Measurements from ENCODE around the gene OR11G2. TPM values are rescaled to one million over a fixed set of nuclear protein-coding genes. Genes with fewer than 3 reads are reported as not detected.

OR11G2 gene
- total RNA-seq, 2 experiments from 2014 or later, result not detected

GRCh38 chr14:20176330-20176729, 14.4 kb upstream of the OR11G2 start:
- no peak for TF ChIP-seq EZH2phosphoT487 (IDR thresholded peaks at IDR 0.05; ENCODE audit: borderline replicate concordance, low read depth, low read length)
- no peak for TF ChIP-seq CTCF (conservative IDR thresholded peaks at IDR 0.05; ENCODE audit: low read length)
- intact Hi-C loops (cut with micrococcal nuclease; ENCODE audit: unreplicated experiment), result no loop called here
- Histone ChIP-seq H3K36me3 (ENCODE audit: insufficient read depth, low read length) (no peaks in the 10 kb centered on the region), H3K4me3 (ENCODE audit: low read depth, low read length, poor library complexity, severe bottlenecking) (no peak overlapping the region), H2AFZ (ENCODE audit: low read length) (no peak overlapping the region), H3K4me2 (ENCODE audit: low read length) (no peak overlapping the region), H3K27ac (ENCODE audit: low read depth, low read length, poor library complexity, severe bottlenecking) (no peak overlapping the region), H4K20me1 (ENCODE audit: insufficient read depth, low read length) (no peaks in the 10 kb centered on the region), H3K79me2 (ENCODE audit: insufficient read depth, low read depth, low read length) (no peaks in the 10 kb centered on the region), H3K9me2 (ENCODE audit: insufficient read depth, low read length) (no peaks in the 10 kb centered on the region), H3K4me1 (ENCODE audit: insufficient read depth, low read length, poor library complexity, severe bottlenecking) (no peaks in the 10 kb centered on the region), H3K9me3 (ENCODE audit: low read length) (no peaks in the 10 kb centered on the region)
- ChIA-PET POLR2A (interaction anchor here (0.9 kb wide), 1 partner anchor 16 kb away, joined by 3 read pairs; no protein-coding TSS in a partner anchor), CTCF (ENCODE audit: unreplicated experiment) (no interaction called here)
- BruUV-seq (replicated peaks), result no TSS peak
- no peak for DNase-seq (ENCODE audit: low spot score)

DNA sequence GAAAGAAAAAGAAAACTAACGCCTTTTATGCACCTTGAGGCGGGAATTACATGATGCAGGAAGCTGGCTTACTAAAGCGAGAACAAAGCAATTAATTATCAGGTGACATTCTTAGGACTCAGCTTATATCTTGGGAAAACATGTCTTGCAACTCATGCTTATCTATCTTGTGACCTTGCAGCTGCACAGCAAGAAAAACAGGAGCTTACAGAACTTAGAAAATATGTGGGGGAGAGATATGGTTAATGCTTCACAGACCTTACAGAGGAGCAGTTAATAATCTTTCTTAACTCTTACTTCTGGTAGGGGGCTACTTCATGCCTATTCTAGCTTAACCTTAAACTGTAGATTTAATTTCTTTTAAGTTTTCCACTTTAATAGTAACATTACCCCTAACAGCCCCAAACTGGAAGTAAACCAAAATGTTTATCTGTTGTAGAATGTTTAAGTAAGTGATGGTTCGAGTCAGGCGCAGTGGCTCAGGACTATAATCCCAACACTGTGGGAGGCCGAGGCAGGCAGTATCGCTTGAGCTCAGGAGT, 13.2 kb upstream of the OR11G2 start:
- BruUV-seq (replicated peaks), result no TSS peak
- H2AFZ ChIP-seq (ENCODE audit: low read length), result no peak overlapping the region
- DNase-seq (ENCODE audit: low spot score), result no peak
- no peaks in the 10 kb centered on the region for H3K79me2 ChIP-seq (ENCODE audit: insufficient read depth, low read depth, low read length)
- H3K36me3 ChIP-seq (ENCODE audit: insufficient read depth, low read length), result no peaks in the 10 kb centered on the region
- no peaks in the 10 kb centered on the region for H3K4me1 ChIP-seq (ENCODE audit: insufficient read depth, low read length, poor library complexity, severe bottlenecking)
- H4K20me1 ChIP-seq (ENCODE audit: insufficient read depth, low read length), result no peaks in the 10 kb centered on the region
- CTCF ChIA-PET (ENCODE audit: unreplicated experiment), result no interaction called here
- intact Hi-C loops (cut with micrococcal nuclease; ENCODE audit: unreplicated experiment), result no loop called here
- no peak overlapping the region for H3K4me2 ChIP-seq (ENCODE audit: low read length)
- POLR2A ChIA-PET, result interaction anchor here (0.6 to 0.7 kb wide), 4 partner anchors 9 to 34 kb away, joined by 3 to 5 read pairs (median 4); no protein-coding TSS in a partner anchor
- H3K4me3 ChIP-seq (ENCODE audit: low read depth, low read length, poor library complexity, severe bottlenecking), result no peak overlapping the region
- H3K9me3 ChIP-seq (ENCODE audit: low read length), result no peaks in the 10 kb centered on the region
- TF ChIP-seq EZH2phosphoT487 (IDR thresholded peaks at IDR 0.05; ENCODE audit: borderline replicate concordance, low read depth, low read length) (no peak), CTCF (conservative IDR thresholded peaks at IDR 0.05; ENCODE audit: low read length) (no peak)
- no peak overlapping the region for H3K27ac ChIP-seq (ENCODE audit: low read depth, low read length, poor library complexity, severe bottlenecking)
- H3K9me2 ChIP-seq (ENCODE audit: insufficient read depth, low read length), result no peaks in the 10 kb centered on the region

DNA sequence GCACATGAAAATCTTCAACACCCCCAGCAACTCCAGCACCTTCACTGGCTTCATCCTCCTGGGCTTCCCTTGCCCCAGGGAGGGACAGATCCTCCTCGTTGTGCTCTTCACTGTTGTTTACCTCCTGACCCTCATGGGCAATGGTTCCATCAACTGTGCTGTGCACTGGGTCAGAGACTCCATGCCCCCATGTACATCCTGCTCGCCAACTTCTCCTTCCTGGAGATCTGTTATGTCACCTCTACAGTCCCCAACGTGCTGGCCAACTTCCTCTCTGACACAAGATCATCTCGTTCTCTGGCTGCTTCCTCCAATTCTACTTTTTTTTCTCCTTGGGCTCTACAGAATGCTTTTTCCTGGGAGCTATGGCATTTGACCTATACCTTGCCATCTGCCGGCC, 11.5 kb upstream of the OR11G2 start:
- no peaks in the 10 kb centered on the region for H3K4me1 ChIP-seq (ENCODE audit: insufficient read depth, low read length, poor library complexity, severe bottlenecking)
- H3K27ac ChIP-seq (ENCODE audit: low read depth, low read length, poor library complexity, severe bottlenecking), result no peak overlapping the region
- intact Hi-C loops (cut with micrococcal nuclease; ENCODE audit: unreplicated experiment), result no loop called here
- no peak for DNase-seq (ENCODE audit: low spot score)
- H3K79me2 ChIP-seq (ENCODE audit: insufficient read depth, low read depth, low read length), result no peaks in the 10 kb centered on the region
- no peak overlapping the region for H3K4me3 ChIP-seq (ENCODE audit: low read depth, low read length, poor library complexity, severe bottlenecking)
- H3K9me3 ChIP-seq (ENCODE audit: low read length), result no peaks in the 10 kb centered on the region
- CTCF ChIA-PET (ENCODE audit: unreplicated experiment), result no interaction called here
- H4K20me1 ChIP-seq (ENCODE audit: insufficient read depth, low read length), result no peaks in the 10 kb centered on the region
- POLR2A ChIA-PET, result no interaction called here
- TF ChIP-seq EZH2phosphoT487 (IDR thresholded peaks at IDR 0.05; ENCODE audit: borderline replicate concordance, low read depth, low read length) (no peak), CTCF (conservative IDR thresholded peaks at IDR 0.05; ENCODE audit: low read length) (no peak)
- no peak overlapping the region for H2AFZ ChIP-seq (ENCODE audit: low read length)
- H3K36me3 ChIP-seq (ENCODE audit: insufficient read depth, low read length), result no peaks in the 10 kb centered on the region
- H3K9me2 ChIP-seq (ENCODE audit: insufficient read depth, low read length), result no peaks in the 10 kb centered on the region
- no peak overlapping the region for H3K4me2 ChIP-seq (ENCODE audit: low read length)
- BruUV-seq (replicated peaks), result no TSS peak
